B cell (primary cell): ENCODE measurements around the gene SETBP1. TPM values are rescaled to one million over a fixed set of nuclear protein-coding genes. Genes with fewer than 3 reads are reported as not detected.

Experiments
- ATAC-seq: fragments of 200-7000 bp; cut with Tn5 transposase; one replicate; pipeline ENCODE4 v1.10.0; 2021; ENCODE audit warnings: low read depth, mild to moderate bottlenecking, moderate number of reproducible peaks, moderate library complexity
- CTCF ChIA-PET: fragments of 350-600 bp; sonication (Branson Sonifier 250); formaldehyde crosslinking; loops from one replicate; lab custom pipeline; 2021; ENCODE audit warnings: antibody characterized with exemption, inconsistent platforms; lab: Charles Lee
- POLR2A ChIA-PET: fragments of 350-600 bp; sonication (Branson Sonifier 250); formaldehyde crosslinking; loops from one replicate; lab custom pipeline; 2021; ENCODE audit warnings: antibody characterized with exemption; lab: Charles Lee
- DNase-seq: peaks from one replicate; pipeline ENCODE4 v3.0.0; 2013
- H2AFZ ChIP-seq: 2 replicates; pipeline ENCODE4 v1.6.1; 2012; ENCODE audit warnings: mild to moderate bottlenecking, low read depth, low read length; ENCODE audit not compliant: insufficient read depth, poor library complexity, severe bottlenecking
- H3K27ac ChIP-seq, 2 donors: 1 replicate in 1 of 2; 2 replicates in 1 of 2; pipeline ENCODE4 v1.5.1; 2012 to 2013; ENCODE audit warnings: low read length in 2 of 2, mild to moderate bottlenecking in 2 of 2, moderate library complexity in 1 of 2
- H3K27me3 ChIP-seq, 4 experiments: fragments of 200-600 bp in 1 of 4; sonication (generic) in 1 of 4; replicated peaks in 1 of 4; 1 replicate in 2 of 4; 2 replicates in 2 of 4; pipeline versions ENCODE4 v1.6.1 to v1.7.0; 2013 to 2016; ENCODE audit warnings: low read length in 3 of 4, mild to moderate bottlenecking in 2 of 4, mixed read lengths in 1 of 4, moderate library complexity in 1 of 4; ENCODE audit not compliant: insufficient read depth in 4 of 4, control insufficient read depth in 3 of 4; ENCODE audit errors: control extremely low read depth in 1 of 4
- H3K36me3 ChIP-seq, 2 experiments: replicated peaks in 1 of 2; 1 replicate in 1 of 2; 2 replicates in 1 of 2; pipeline versions ENCODE4 v1.6.1 to v1.7.1; 2013; ENCODE audit warnings: low read length in 1 of 2; ENCODE audit not compliant: insufficient read depth in 2 of 2, control insufficient read depth in 1 of 2; ENCODE audit errors: control extremely low read depth in 1 of 2, extremely low read depth in 1 of 2
- H3K4me1 ChIP-seq, 2 donors: fragments of 200-600 bp in 1 of 2; sonication (generic) in 1 of 2; 1 replicate in 1 of 2; 2 replicates in 1 of 2; pipeline versions ENCODE4 v1.5.1 to v1.6.1; 2013 to 2017; ENCODE audit warnings: low read length in 2 of 2; ENCODE audit not compliant: control insufficient read depth in 2 of 2, insufficient read depth in 2 of 2
- H3K4me2 ChIP-seq: replicated peaks from 2 replicates; pipeline ENCODE3; 2012; ENCODE audit warnings: mild to moderate bottlenecking, low read depth, low read length; ENCODE audit not compliant: poor library complexity, severe bottlenecking
- H3K4me3 ChIP-seq, 5 experiments: fragments of 200-600 bp in 1 of 5; sonication (generic) in 1 of 5; 1 replicate in 3 of 5; 2 replicates in 2 of 5; pipeline versions ENCODE4 v1.5.1 to v1.7.0; 2011 to 2016; ENCODE audit warnings: low read length in 4 of 5, mild to moderate bottlenecking in 4 of 5, low read depth in 2 of 5, control low read depth in 1 of 5, moderate library complexity in 1 of 5; ENCODE audit not compliant: insufficient read depth in 1 of 5; ENCODE audit errors: control extremely low read depth in 1 of 5, extremely low read depth in 1 of 5
- H3K79me2 ChIP-seq: fragments of 200-600 bp; sonication (generic); one replicate; pipeline ENCODE4 v1.6.0; 2016; ENCODE audit warnings: low read length; ENCODE audit not compliant: control insufficient read depth, insufficient read depth
- H3K9ac ChIP-seq: fragments of 200-600 bp; sonication (generic); 2 replicates; pipeline ENCODE4 v1.6.1; 2017; ENCODE audit warnings: mild to moderate bottlenecking, low read length, moderate library complexity
- H3K9me3 ChIP-seq, 3 donors: one replicate each; pipeline versions ENCODE4 v1.6.1 to v1.7.1; 2013; ENCODE audit warnings: low read length in 2 of 3; ENCODE audit not compliant: control insufficient read depth in 2 of 3, insufficient read depth in 1 of 3; ENCODE audit errors: control extremely low read depth in 1 of 3
- H4K20me1 ChIP-seq: 2 replicates; pipeline ENCODE4 v1.6.0; 2012; ENCODE audit warnings: mild to moderate bottlenecking, low read length; ENCODE audit not compliant: insufficient read depth, control insufficient read depth, poor library complexity, severe bottlenecking
- H3K27ac Mint-ChIP-seq: one replicate; pipeline ENCODE4 v1.8.0; 2021; ENCODE audit warnings: mixed read lengths
- H3K27me3 Mint-ChIP-seq: one replicate; pipeline ENCODE4 v1.8.0; 2021; ENCODE audit warnings: mixed read lengths
- H3K4me1 Mint-ChIP-seq: one replicate; pipeline ENCODE4 v1.8.0; 2021; ENCODE audit warnings: mixed read lengths
- H3K4me3 Mint-ChIP-seq: one replicate; pipeline ENCODE4 v1.8.0; 2021; ENCODE audit warnings: mixed read lengths
- H3K9me3 Mint-ChIP-seq: one replicate; pipeline ENCODE4 v1.8.0; 2022; ENCODE audit warnings: mixed read lengths; ENCODE audit not compliant: insufficient read depth
- EZH2 ChIP-seq: IDR thresholded peaks from 2 replicates; pipeline ENCODE4 v1.6.1; 2012; ENCODE audit warnings: borderline replicate concordance, low read depth, mild to moderate bottlenecking, moderate library complexity, low read length; ENCODE audit not compliant: insufficient read depth, poor library complexity, severe bottlenecking
- WGBS: methylation state at CpG from one replicate; pipeline ENCODE4 v1.1.5; 2013; ENCODE audit warnings: missing lambda C conversion rate; ENCODE audit not compliant: insufficient coverage; 5-methylcytosine and 5-hydroxymethylcytosine counted together
- intact Hi-C: fragments of 100-400 bp; cut with micrococcal nuclease; formaldehyde crosslinking; loops from one replicate; pipeline ENCODE4 v1.10.0; 2022
- polyA plus RNA-seq: library from polyadenylated mRNA; depleted of rRNA; stranded (reverse); fragments of >200 nt; gene quantifications from 2 replicates; pipeline ENCODE4 v1.2.3, GENCODE V29; 2012
- total RNA-seq, 2 donors: library from RNA; stranded (reverse); fragments of 120-200 nt in 1 of 2; gene quantifications; 1 replicate in 1 of 2; 2 replicates in 1 of 2; pipeline versions ENCODE4 v1.2.3 to v1.2.4, GENCODE V29; 2013 to 2022
- TF ChIP-seq, protein P1 (sequence below): fragments of 200-600 bp; IDR thresholded peaks from one replicate; pipeline ENCODE4 v1.8.0; 2022; ENCODE audit warnings: antibody characterized with exemption, mild to moderate bottlenecking

Gene SETBP1
- total and polyA plus RNA-seq, 2 donors (not counting 1 experiment from before 2014, with no cell fraction given), result 15.1 to 129 TPM

DNA sequence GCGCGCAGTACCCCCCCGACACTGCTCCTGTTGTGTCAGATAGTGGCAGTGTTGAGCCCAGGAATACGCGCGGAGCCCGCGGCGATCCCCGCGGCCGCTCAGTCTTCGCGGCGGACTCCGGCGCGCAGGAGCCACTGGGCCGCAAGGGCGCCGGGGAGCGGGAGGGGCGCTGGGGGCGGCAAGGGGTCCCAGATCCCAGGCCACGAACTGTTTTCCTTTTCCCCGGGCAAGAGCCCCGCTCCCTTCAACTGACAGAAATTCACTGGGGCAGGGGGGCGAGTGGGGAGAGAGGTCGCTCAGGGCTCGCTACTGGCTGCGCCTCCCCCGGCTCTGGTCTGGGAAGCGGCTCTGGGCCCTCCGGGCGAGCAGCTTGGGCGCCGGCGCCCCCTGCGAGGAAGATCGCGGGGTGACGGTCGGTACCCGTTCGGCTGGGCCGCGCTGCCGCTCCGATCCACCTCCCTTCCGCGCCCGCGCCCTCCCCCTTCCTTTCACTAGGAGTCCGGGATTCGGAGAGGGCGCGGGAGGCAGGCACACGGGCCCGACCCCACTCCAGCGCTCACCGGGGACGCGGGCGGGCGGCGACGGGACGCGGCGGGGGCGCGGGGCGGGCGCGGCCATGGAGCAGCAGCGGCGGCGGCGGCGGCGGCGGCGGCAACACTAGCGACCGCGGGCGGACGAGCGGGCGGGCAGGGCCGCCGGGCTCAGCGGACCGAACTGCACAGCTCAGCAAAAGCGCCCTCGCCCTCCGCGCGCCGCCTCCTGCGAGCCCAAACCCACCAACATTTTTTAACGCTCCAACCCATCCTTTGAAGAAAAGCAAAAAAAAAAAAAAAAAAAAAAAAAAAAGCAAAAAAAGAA, 1.4 kb upstream of the SETBP1 start:
- H3K4me3 Mint-ChIP-seq, result peak overlapping the region; percentile 87
- H4K20me1 ChIP-seq, result no peaks in the 10 kb centered on the region
- peak overlapping the region; percentile 91 for H2AFZ ChIP-seq
- H3K27me3 Mint-ChIP-seq, result no peaks in the 10 kb centered on the region
- DNase-seq (peak; percentile 92), ATAC-seq (peak; percentile 79)
- no peaks in the 10 kb centered on the region for H3K36me3 ChIP-seq
- peak overlapping the region; percentile 77 for H3K4me2 ChIP-seq
- H3K9me3 Mint-ChIP-seq, result no peaks in the 10 kb centered on the region
- no peaks in the 10 kb centered on the region for H3K9me3 ChIP-seq
- H3K4me3 ChIP-seq, result peak overlapping the region in 4 of 5 experiments; percentile 64 to 88 (median 80)
- no peak for TF ChIP-seq EZH2
- TF ChIP-seq, protein P1, sequence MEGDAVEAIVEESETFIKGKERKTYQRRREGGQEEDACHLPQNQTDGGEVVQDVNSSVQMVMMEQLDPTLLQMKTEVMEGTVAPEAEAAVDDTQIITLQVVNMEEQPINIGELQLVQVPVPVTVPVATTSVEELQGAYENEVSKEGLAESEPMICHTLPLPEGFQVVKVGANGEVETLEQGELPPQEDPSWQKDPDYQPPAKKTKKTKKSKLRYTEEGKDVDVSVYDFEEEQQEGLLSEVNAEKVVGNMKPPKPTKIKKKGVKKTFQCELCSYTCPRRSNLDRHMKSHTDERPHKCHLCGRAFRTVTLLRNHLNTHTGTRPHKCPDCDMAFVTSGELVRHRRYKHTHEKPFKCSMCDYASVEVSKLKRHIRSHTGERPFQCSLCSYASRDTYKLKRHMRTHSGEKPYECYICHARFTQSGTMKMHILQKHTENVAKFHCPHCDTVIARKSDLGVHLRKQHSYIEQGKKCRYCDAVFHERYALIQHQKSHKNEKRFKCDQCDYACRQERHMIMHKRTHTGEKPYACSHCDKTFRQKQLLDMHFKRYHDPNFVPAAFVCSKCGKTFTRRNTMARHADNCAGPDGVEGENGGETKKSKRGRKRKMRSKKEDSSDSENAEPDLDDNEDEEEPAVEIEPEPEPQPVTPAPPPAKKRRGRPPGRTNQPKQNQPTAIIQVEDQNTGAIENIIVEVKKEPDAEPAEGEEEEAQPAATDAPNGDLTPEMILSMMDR, result peak; percentile 81
- ChIA-PET CTCF (interaction anchor here (0.5 to 2.9 kb wide), 39 partner anchors 10 to 548 kb away, joined by 3 to 57 read pairs (median 4); no protein-coding TSS in a partner anchor), POLR2A (interaction anchor here (0.6 to 2.9 kb wide), 19 partner anchors 9 to 678 kb away, joined by 3 to 32 read pairs (median 4); no protein-coding TSS in a partner anchor)
- H3K4me1 ChIP-seq, result peaks cover 29 to 36% of the 10 kb centered on the region in 2 donors
- H3K27ac Mint-ChIP-seq, result peak overlapping the region; percentile 89
- intact Hi-C loops, result loop anchor here (1.0 to 10.0 kb wide), 7 partner anchors 80 to 706 kb away; no protein-coding TSS in a partner anchor
- H3K27me3 ChIP-seq, result no peaks in the 10 kb centered on the region
- H3K79me2 ChIP-seq, result peaks cover 35% of the 10 kb centered on the region
- peak overlapping the region; percentile 90 for H3K9ac ChIP-seq
- peak overlapping the region; percentile 79 to 82 for H3K27ac ChIP-seq
- WGBS, result under 1% methylated on average over 95 of the region's 102 CpGs
- peaks cover 7% of the 10 kb centered on the region for H3K4me1 Mint-ChIP-seq
